ENCODE measurements around the gene TIMM23. TPM values are rescaled to one million over a fixed set of nuclear protein-coding genes. Genes with fewer than 3 reads are reported as not detected.
"Not testable (repeated sequence)": the region's sequence is repeated elsewhere in the genome, so short reads cannot be mapped to it uniquely, and the experiment has no call there.

TIMM23 gene
- total and polyA plus RNA-seq, 10 of the 15 experiments (the other 5 are each of a cell fraction or from before 2014, with no cell fraction given), result 90.0 to 228 (median 120) TPM

DNA sequence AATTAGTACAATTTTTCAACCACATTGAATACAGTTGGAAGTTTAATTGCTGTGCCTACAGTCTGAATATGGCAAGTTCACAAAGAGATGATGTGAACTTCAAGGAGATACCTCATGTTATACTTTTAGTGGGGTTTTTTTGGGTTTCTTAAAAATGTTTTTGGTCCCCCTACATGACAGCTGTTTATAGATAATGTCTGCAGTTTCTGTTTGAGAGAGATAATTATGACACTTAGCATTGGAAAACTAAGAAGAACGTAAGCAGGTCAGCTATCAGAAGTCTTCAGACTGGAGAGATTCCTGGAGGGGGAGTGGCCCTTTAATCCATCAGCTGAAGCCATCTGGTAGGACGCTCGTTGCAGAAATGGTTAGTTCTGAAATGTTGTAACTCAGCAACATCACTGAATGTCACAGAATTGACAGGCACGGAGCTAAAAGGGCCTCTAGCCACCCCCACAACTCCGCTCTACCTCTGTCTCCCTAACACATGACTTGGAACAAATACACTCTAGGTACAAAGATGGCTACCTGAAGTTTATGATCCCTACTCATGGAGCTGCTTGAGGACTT, 29.0 kb downstream of the TIMM23 start:
- no peak overlapping the region for H3K4me3 ChIP-seq
- in situ Hi-C loops (cut with MboI) (no loop called here), intact Hi-C loops (cut with micrococcal nuclease; ENCODE audit: unreplicated experiment) (no loop called here)
- no peak for FAIRE-seq
- H4K20me1 ChIP-seq (ENCODE audit: control insufficient read depth, insufficient read depth), result no peaks in the 10 kb centered on the region
- TF ChIP-seq CHD4 (IDR thresholded peaks at IDR 0.05) (no peak), ZBED1 (IDR thresholded peaks at IDR 0.05; ENCODE audit: borderline replicate concordance) (no peak), RCOR1 (conservative IDR thresholded peaks at IDR 0.05; ENCODE audit: low read depth, low read length) (no peak), RBBP5 (conservative IDR thresholded peaks at IDR 0.05) (no peak)
- TF ChIP-seq, protein P1, sequence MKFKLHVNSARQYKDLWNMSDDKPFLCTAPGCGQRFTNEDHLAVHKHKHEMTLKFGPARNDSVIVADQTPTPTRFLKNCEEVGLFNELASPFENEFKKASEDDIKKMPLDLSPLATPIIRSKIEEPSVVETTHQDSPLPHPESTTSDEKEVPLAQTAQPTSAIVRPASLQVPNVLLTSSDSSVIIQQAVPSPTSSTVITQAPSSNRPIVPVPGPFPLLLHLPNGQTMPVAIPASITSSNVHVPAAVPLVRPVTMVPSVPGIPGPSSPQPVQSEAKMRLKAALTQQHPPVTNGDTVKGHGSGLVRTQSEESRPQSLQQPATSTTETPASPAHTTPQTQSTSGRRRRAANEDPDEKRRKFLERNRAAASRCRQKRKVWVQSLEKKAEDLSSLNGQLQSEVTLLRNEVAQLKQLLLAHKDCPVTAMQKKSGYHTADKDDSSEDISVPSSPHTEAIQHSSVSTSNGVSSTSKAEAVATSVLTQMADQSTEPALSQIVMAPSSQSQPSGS (IDR thresholded peaks at IDR 0.05; ENCODE audit: low read length), result no peak
- peaks cover 2% of the 10 kb centered on the region; the same call in 1 of the 3 replicates for H3K9me3 ChIP-seq (replicated peaks; ENCODE audit: control insufficient read depth, insufficient read depth, low read length)
- no peak for DNase-seq (ENCODE audit: low read depth, low spot score)
- no peak overlapping the region for H3K9ac ChIP-seq (ENCODE audit: control insufficient read depth, insufficient read depth, low read length)
- POLR2A ChIA-PET, result no interaction called here
- 95% methylated on average over 5 of the region's 5 CpGs for WGBS (ENCODE audit: insufficient coverage, insufficient replicate concordance, low lambda C conversion rate, missing lambda C conversion rate)
- H3K4me2 ChIP-seq (ENCODE audit: control insufficient read depth, insufficient read depth), result no peak overlapping the region
- SMC1A ChIA-PET (ENCODE audit: uncharacterized antibody, unreplicated experiment), result interaction anchor here (0.6 to 1.0 kb wide), 2 partner anchors 19 to 73 kb away, joined by 3 read pairs; no protein-coding TSS in a partner anchor
- no peaks in the 10 kb centered on the region for H3K27me3 ChIP-seq (replicated peaks in 1 of 2; ENCODE audit: control insufficient read depth in 2 of 2, insufficient read depth in 2 of 2, low read length in 1 of 2)
- no TSS peak for BruUV-seq (replicated peaks)
- H3K27ac ChIP-seq (ENCODE audit: control insufficient read depth, insufficient read depth), result no peak overlapping the region
- H3K79me2 ChIP-seq (ENCODE audit: control insufficient read depth, insufficient read depth, low read length), result no peaks in the 10 kb centered on the region
- RAD21 ChIA-PET (ENCODE audit: unreplicated experiment), result no interaction called here
- no peaks in the 10 kb centered on the region for H3K4me1 ChIP-seq (ENCODE audit: control insufficient read depth, insufficient read depth, low read length)
- no peak overlapping the region for H2AFZ ChIP-seq (ENCODE audit: control insufficient read depth, low read depth, low read length)
- H3K36me3 ChIP-seq (ENCODE audit: control insufficient read depth in 2 of 2, insufficient read depth in 2 of 2, low read length in 1 of 2), result peaks cover 6 to 19% of the 10 kb centered on the region in 2 experiments; a peak in 2 of 4 replicates
- ATAC-seq, result no peak
- CTCF ChIA-PET, result interaction anchor here (2.1 to 2.2 kb wide), 2 partner anchors 9 to 28 kb away, joined by 4 to 5 read pairs; no protein-coding TSS in a partner anchor

DNA sequence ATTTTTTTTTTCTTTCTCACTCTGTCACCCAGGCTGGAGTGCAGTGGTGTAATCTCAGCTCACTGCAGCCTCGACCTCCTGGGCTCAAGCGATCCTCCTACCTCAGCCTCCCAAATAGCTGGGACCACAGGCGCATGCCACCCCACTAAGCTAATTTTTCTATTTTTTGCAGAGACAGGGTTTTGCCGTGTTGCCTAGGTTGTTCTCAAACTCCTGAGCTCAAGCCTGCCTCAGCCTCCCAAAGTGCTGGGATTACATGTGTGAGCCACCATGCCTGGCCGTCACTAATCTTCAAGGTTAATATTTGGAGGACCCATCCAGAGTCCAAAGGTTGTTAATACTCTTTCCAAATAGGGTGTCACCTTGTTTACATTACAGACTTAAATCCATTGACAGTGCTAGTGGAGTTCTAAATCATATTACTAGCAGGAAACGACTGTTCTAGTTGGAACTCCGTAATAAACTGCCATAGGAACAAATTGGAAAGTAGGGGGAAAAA, 29.9 kb downstream of the TIMM23 start:
- H3K36me3 ChIP-seq (ENCODE audit: control insufficient read depth in 2 of 2, insufficient read depth in 2 of 2, low read length in 1 of 2), result peaks cover 6 to 19% of the 10 kb centered on the region in 2 experiments; a peak in 2 of 4 replicates
- H4K20me1 ChIP-seq (ENCODE audit: control insufficient read depth, insufficient read depth); RAD21 ChIA-PET (ENCODE audit: unreplicated experiment); BruUV-seq (replicated peaks); H3K4me1 ChIP-seq (ENCODE audit: control insufficient read depth, insufficient read depth, low read length); FAIRE-seq; ATAC-seq; in situ Hi-C loops (cut with MboI); intact Hi-C loops (cut with micrococcal nuclease; ENCODE audit: unreplicated experiment); H3K79me2 ChIP-seq (ENCODE audit: control insufficient read depth, insufficient read depth, low read length); H3K9ac ChIP-seq (ENCODE audit: control insufficient read depth, insufficient read depth, low read length); H3K27me3 ChIP-seq (replicated peaks in 1 of 2; ENCODE audit: control insufficient read depth in 2 of 2, insufficient read depth in 2 of 2, low read length in 1 of 2); H3K4me3 ChIP-seq; DNase-seq (ENCODE audit: low read depth, low spot score); H3K27ac ChIP-seq (ENCODE audit: control insufficient read depth, insufficient read depth); H3K4me2 ChIP-seq (ENCODE audit: control insufficient read depth, insufficient read depth); H2AFZ ChIP-seq (ENCODE audit: control insufficient read depth, low read depth, low read length); H3K9me3 ChIP-seq (replicated peaks; ENCODE audit: control insufficient read depth, insufficient read depth, low read length): not testable (repeated sequence)
- CTCF ChIA-PET, result interaction anchor here (1.5 to 2.2 kb wide), 3 partner anchors 8 to 27 kb away, joined by 3 to 5 read pairs (median 4); no protein-coding TSS in a partner anchor
- WGBS (ENCODE audit: insufficient coverage, insufficient replicate concordance, low lambda C conversion rate, missing lambda C conversion rate), result 84% methylated on average over 7 of the region's 7 CpGs
- SMC1A ChIA-PET (ENCODE audit: uncharacterized antibody, unreplicated experiment), result interaction anchor here (0.7 kb wide), 2 partner anchors 75 to 284 kb away, joined by 3 read pairs; no protein-coding TSS in a partner anchor
- POLR2A ChIA-PET, result interaction anchor here (1.0 kb wide), 1 partner anchor 17 kb away, joined by 3 read pairs; no protein-coding TSS in a partner anchor
